Neural progenitor cell (in vitro differentiated cells): ENCODE results near the gene ARID4B. TPM values are rescaled to one million over a fixed set of nuclear protein-coding genes. Genes with fewer than 3 reads are reported as not detected.
A peak's percentile ranks its signal among the peaks of the same experiment; 100 is the strongest.
"Not testable (repeated sequence)": the region's sequence is repeated elsewhere in the genome, so short reads cannot be mapped to it uniquely, and the experiment has no call there.

Source experiments
- DNase-seq: peaks from one replicate; pipeline ENCODE4 v3.0.0-alpha.2; 2016; ENCODE audit warnings: low spot score
- H2AFZ ChIP-seq: fragments of 200-600 bp; sonication (generic); replicated peaks from 2 replicates; pipeline ENCODE4 v1.6.1; 2016; ENCODE audit warnings: antibody characterized with exemption
- H3F3A ChIP-seq: fragments of 200-600 bp; sonication (generic); 2 replicates; pipeline ENCODE4 v1.6.1; 2016; ENCODE audit warnings: antibody characterized with exemption, low read depth
- H3K27ac ChIP-seq: fragments of 200-600 bp; sonication (generic); 2 replicates; pipeline ENCODE4 v1.5.1; 2016; ENCODE audit warnings: mild to moderate bottlenecking
- H3K27me3 ChIP-seq: fragments of 200-600 bp; sonication (generic); 2 replicates; pipeline ENCODE4 v1.6.1; 2016; ENCODE audit warnings: mild to moderate bottlenecking, moderate library complexity
- H3K36me3 ChIP-seq: fragments of 200-600 bp; sonication (generic); 2 replicates; pipeline ENCODE4 v1.5.1; 2016
- H3K4me1 ChIP-seq: fragments of 200-600 bp; sonication (generic); 2 replicates; pipeline ENCODE4 v1.6.1; 2016; ENCODE audit warnings: mixed run types
- H3K4me2 ChIP-seq: fragments of 200-600 bp; sonication (generic); 2 replicates; pipeline ENCODE4 v1.6.1; 2016
- H3K4me3 ChIP-seq: fragments of 200-600 bp; sonication (generic); 2 replicates; pipeline ENCODE4 v1.5.1; 2016
- H3K79me2 ChIP-seq: fragments of 200-600 bp; sonication (generic); 2 replicates; pipeline ENCODE4 v1.6.1; 2016; ENCODE audit warnings: low read depth
- H3K9ac ChIP-seq: fragments of 200-600 bp; sonication (generic); 2 replicates; pipeline ENCODE4 v1.6.1; 2016
- H3K9me3 ChIP-seq: fragments of 200-600 bp; sonication (generic); 2 replicates; pipeline ENCODE4 v1.5.1; 2016; ENCODE audit warnings: low read depth
- H4K20me1 ChIP-seq: fragments of 200-600 bp; sonication (generic); 2 replicates; pipeline ENCODE4 v1.6.1; 2016; ENCODE audit warnings: low read depth
- H3K27ac Mint-ChIP-seq: 3 replicates; pipeline ENCODE4 v1.8.0; 2021; ENCODE audit warnings: mixed read lengths
- H3K27me3 Mint-ChIP-seq: 2 replicates; pipeline ENCODE4 v1.8.0; 2022; ENCODE audit warnings: low read depth, mild to moderate bottlenecking, inconsistent platforms, moderate library complexity, mixed read lengths; ENCODE audit not compliant: insufficient read depth
- H3K36me3 Mint-ChIP-seq: 3 replicates; pipeline ENCODE4 v1.8.0; 2021; ENCODE audit warnings: mixed read lengths
- H3K4me1 Mint-ChIP-seq: 3 replicates; pipeline ENCODE4 v1.8.0; 2021; ENCODE audit warnings: mixed read lengths
- H3K4me3 Mint-ChIP-seq: 3 replicates; pipeline ENCODE4 v1.8.0; 2021; ENCODE audit warnings: mild to moderate bottlenecking, moderate library complexity, mixed read lengths
- H3K9me3 Mint-ChIP-seq: 3 replicates; pipeline ENCODE4 v1.8.0; 2020; ENCODE audit warnings: mixed read lengths
- EZH2 ChIP-seq: fragments of 200-600 bp; sonication (generic); IDR thresholded peaks from 2 replicates; pipeline ENCODE4 v1.6.1; 2017; ENCODE audit warnings: antibody characterized with exemption, mild to moderate bottlenecking, moderate library complexity
- EZH2phosphoT487 ChIP-seq: fragments of 200-600 bp; sonication (generic); IDR thresholded peaks from 2 replicates; pipeline ENCODE4 v1.6.1; 2017; ENCODE audit warnings: antibody characterized with exemption
- total RNA-seq: library from RNA; depleted of rRNA; stranded (reverse); fragments of >200 nt; gene quantifications from 2 replicates; pipeline ENCODE4 v1.2.3, GENCODE V29; 2015; ENCODE audit warnings: low replicate concordance
- TF ChIP-seq, protein P1 (sequence below): fragments of 200-600 bp; sonication (generic); IDR thresholded peaks from 2 replicates; pipeline ENCODE4 v1.5.1; 2017; ENCODE audit warnings: antibody characterized with exemption, mild to moderate bottlenecking

Gene ARID4B
- total RNA-seq, 1 donor from 2014 or later = 65.8 TPM

DNA sequence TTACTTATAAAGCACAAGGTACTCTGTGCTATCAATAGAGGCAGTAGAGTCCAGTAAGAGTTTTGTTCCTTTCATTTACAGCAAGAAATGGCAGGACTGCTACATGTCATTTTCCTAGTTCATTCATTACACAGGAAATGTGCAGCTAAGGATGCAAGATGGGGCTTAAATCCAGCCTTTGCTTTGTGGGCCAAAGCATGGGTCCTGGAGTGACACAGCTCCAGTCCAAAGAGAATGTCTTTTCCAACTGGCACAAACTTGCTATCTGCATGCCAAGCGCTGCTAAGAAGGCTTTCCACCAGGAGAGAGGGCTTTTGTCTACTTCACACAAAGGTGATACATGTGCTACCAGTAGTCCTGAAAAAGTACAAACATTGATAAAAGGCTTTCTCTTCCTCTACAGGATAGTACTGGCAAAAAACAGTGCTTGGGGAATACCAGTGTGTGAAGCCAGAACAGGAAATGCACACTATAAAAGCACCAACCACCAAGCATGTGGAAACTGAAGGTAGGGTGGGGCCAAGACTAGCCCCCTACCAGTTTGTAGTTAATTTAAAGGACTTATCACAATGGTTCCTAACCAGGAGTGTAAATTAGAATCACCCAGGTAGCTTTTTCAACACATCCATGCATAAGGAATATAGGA, 68.7 kb downstream of the ARID4B start:
- Mint-ChIP-seq H3K27ac (no peak overlapping the region), H3K4me1 (no peaks in the 10 kb centered on the region), H3K27me3 (no peaks in the 10 kb centered on the region), H3K36me3 (peaks cover 11% of the 10 kb centered on the region), H3K4me3 (no peak overlapping the region), H3K9me3 (no peaks in the 10 kb centered on the region)
- H3K79me2 ChIP-seq = peaks cover 91% of the 10 kb centered on the region
- H3F3A ChIP-seq = peaks cover 41% of the 10 kb centered on the region
- peaks cover 4% of the 10 kb centered on the region for H3K36me3 ChIP-seq
- H3K9me3 ChIP-seq = no peaks in the 10 kb centered on the region
- peak overlapping the region; percentile 17 for H3K27ac ChIP-seq
- H3K9ac ChIP-seq = no peak overlapping the region
- peaks cover 79% of the 10 kb centered on the region for H4K20me1 ChIP-seq
- no peak overlapping the region for H3K4me3 ChIP-seq
- no peak overlapping the region for H3K4me2 ChIP-seq
- no peak for TF ChIP-seq EZH2phosphoT487
- TF ChIP-seq, protein P1, sequence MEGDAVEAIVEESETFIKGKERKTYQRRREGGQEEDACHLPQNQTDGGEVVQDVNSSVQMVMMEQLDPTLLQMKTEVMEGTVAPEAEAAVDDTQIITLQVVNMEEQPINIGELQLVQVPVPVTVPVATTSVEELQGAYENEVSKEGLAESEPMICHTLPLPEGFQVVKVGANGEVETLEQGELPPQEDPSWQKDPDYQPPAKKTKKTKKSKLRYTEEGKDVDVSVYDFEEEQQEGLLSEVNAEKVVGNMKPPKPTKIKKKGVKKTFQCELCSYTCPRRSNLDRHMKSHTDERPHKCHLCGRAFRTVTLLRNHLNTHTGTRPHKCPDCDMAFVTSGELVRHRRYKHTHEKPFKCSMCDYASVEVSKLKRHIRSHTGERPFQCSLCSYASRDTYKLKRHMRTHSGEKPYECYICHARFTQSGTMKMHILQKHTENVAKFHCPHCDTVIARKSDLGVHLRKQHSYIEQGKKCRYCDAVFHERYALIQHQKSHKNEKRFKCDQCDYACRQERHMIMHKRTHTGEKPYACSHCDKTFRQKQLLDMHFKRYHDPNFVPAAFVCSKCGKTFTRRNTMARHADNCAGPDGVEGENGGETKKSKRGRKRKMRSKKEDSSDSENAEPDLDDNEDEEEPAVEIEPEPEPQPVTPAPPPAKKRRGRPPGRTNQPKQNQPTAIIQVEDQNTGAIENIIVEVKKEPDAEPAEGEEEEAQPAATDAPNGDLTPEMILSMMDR = no peak
- no peak for TF ChIP-seq EZH2
- H2AFZ ChIP-seq = no peak overlapping the region
- H3K4me1 ChIP-seq = peaks cover 3% of the 10 kb centered on the region
- no peak for DNase-seq
- no peaks in the 10 kb centered on the region for H3K27me3 ChIP-seq

DNA sequence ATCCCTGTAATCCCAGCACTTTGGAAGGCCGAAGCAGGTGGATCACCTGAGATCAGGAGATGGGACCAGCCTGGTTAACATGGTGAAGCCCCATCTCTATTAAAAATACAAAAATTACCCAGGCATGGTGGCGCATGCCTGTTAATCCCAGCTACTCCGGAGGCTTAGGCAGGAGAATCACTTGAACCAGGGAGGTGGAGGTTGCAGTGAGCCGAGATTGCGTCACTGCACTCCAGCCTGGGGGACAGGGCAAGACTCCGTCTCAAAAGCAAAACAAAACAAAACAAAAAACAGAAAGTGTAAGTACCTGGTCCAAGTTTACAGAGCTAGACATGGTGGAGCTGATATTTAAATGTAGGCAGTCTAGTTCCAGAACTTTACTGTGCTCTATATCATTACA, 69.9 kb downstream of the ARID4B start:
- not testable (repeated sequence) for H3K27me3 Mint-ChIP-seq, H3K4me2 ChIP-seq, H3K9me3 Mint-ChIP-seq, H3K9ac ChIP-seq, H3K9me3 ChIP-seq, H3K4me1 ChIP-seq, H3K36me3 Mint-ChIP-seq, H3K27ac ChIP-seq, H3K4me3 Mint-ChIP-seq, H3K27ac Mint-ChIP-seq, H3K4me3 ChIP-seq, DNase-seq, H3K4me1 Mint-ChIP-seq, H3K27me3 ChIP-seq, H3K36me3 ChIP-seq, H2AFZ ChIP-seq
- Histone ChIP-seq H4K20me1 (peaks cover 72% of the 10 kb centered on the region), H3K79me2 (peaks cover 79% of the 10 kb centered on the region), H3F3A (peaks cover 49% of the 10 kb centered on the region)

DNA sequence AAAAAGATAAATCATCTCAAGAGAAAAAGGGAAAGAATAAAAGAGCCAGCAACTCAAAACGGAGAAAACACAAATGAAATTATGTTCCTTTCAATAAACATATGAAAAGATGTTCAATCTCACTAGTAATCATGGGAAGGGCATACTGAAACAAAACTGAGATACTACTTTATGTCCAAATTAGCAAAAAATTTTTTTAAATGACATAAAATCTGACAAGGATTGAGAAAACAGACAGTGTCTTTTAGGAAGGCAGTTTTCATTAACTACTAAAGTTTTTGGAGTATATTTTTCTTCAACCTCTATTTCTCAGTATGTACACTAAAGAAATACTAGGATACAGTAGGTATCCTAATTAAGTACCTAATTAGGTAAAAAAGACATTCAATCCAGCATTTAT, 73.3 kb downstream of the ARID4B start:
- Histone ChIP-seq H3K36me3 (peaks cover 25% of the 10 kb centered on the region), H2AFZ (no peak overlapping the region), H3K27ac (no peak overlapping the region), H3K4me2 (no peak overlapping the region), H3K79me2 (peaks cover 77% of the 10 kb centered on the region), H3F3A (peaks cover 52% of the 10 kb centered on the region), H4K20me1 (peaks cover 50% of the 10 kb centered on the region), H3K9me3 (no peaks in the 10 kb centered on the region), H3K27me3 (no peaks in the 10 kb centered on the region), H3K4me3 (no peak overlapping the region), H3K4me1 (peaks cover 3% of the 10 kb centered on the region), H3K9ac (no peak overlapping the region)
- DNase-seq = no peak
- no peak overlapping the region for H3K4me3 Mint-ChIP-seq
- H3K4me1 Mint-ChIP-seq = no peaks in the 10 kb centered on the region
- no peaks in the 10 kb centered on the region for H3K9me3 Mint-ChIP-seq
- no peak overlapping the region for H3K27ac Mint-ChIP-seq
- H3K36me3 Mint-ChIP-seq = peaks cover 12% of the 10 kb centered on the region
- no peaks in the 10 kb centered on the region for H3K27me3 Mint-ChIP-seq
- TF ChIP-seq, protein P1 = no peak
- no peak for TF ChIP-seq EZH2phosphoT487
- no peak for TF ChIP-seq EZH2

DNA sequence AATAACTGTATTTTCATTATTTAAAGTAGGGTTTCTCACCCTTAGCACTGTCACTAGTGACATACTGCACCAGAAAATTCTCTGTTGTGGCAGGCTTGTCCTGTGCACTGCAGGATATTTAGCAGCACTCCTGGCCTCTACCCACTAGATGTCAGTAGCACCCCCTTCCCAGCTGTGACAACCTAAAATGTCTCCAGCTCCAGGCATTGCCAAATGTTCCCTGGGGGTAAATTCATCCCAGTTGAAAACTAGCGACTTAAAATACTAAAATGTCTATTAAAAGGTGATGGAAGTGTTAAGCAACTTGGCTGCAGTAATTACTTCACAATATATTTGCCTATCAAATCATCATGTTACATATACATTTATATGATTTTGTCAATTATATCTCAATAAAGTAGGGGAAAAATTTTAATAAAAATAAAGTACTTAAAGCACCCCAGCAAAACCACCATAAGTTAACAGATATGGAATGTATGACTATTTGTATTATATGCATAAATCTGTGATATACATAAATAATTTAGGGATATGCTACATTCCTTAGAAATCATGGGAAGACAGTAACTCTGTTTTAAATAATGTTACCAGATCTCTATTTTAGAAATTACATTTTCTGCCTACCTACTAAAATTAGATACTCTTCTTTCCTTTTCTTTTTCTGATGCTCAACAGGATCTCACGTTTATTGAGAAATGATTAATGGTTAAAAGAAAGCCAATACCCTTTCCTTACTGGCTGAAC, 74.6 kb downstream of the ARID4B start:
- H3K27me3 Mint-ChIP-seq = no peaks in the 10 kb centered on the region
- H3F3A ChIP-seq = peaks cover 48% of the 10 kb centered on the region
- no peak overlapping the region for H3K27ac ChIP-seq
- H3K36me3 ChIP-seq = peaks cover 22% of the 10 kb centered on the region
- peak; percentile 79 for DNase-seq
- peaks cover 75% of the 10 kb centered on the region for H3K79me2 ChIP-seq
- H3K4me1 ChIP-seq = no peaks in the 10 kb centered on the region
- no peak overlapping the region for H3K27ac Mint-ChIP-seq
- H3K9ac ChIP-seq = no peak overlapping the region
- no peaks in the 10 kb centered on the region for H3K4me1 Mint-ChIP-seq
- H3K9me3 ChIP-seq = no peaks in the 10 kb centered on the region
- peaks cover 36% of the 10 kb centered on the region for H4K20me1 ChIP-seq
- H3K4me3 Mint-ChIP-seq = no peak overlapping the region
- no peaks in the 10 kb centered on the region for H3K9me3 Mint-ChIP-seq
- H2AFZ ChIP-seq = no peak overlapping the region
- no peak overlapping the region for H3K4me3 ChIP-seq
- H3K4me2 ChIP-seq = no peak overlapping the region
- peaks cover 11% of the 10 kb centered on the region for H3K36me3 Mint-ChIP-seq
- TF ChIP-seq EZH2phosphoT487 (no peak), EZH2 (no peak)
- TF ChIP-seq, protein P1 = peak; percentile 88
- no peaks in the 10 kb centered on the region for H3K27me3 ChIP-seq
